ENCODE measurements around the gene PRKG1.

PRKG1 gene

GRCh38 chr10:51141010-51141409, 66.7 kb downstream of the PRKG1 start:
- Histone ChIP-seq H3K4ac (ENCODE audit: low read length) (no peak overlapping the region), H3K79me1 (ENCODE audit: low read depth, low read length) (no peaks in the 10 kb centered on the region), H3K23ac (ENCODE audit: low read depth, low read length, poor library complexity) (no peak overlapping the region), H4K8ac (ENCODE audit: low read depth, low read length) (no peak overlapping the region), H3K14ac (ENCODE audit: low read length) (no peak overlapping the region), H3K4me3 (ENCODE audit: low read length in 2 of 2) (no peak overlapping the region), H2BK120ac (ENCODE audit: low read depth, low read length) (no peak overlapping the region), H2AK5ac (ENCODE audit: low read depth, low read length) (no peak overlapping the region), H3K18ac (ENCODE audit: low read length) (no peak overlapping the region), H2AFZ (ENCODE audit: low read length) (peak overlapping the region; percentile 72), H3K27me3 (ENCODE audit: control insufficient read depth in 3 of 3, insufficient read depth in 3 of 3, low read depth in 1 of 3, low read length in 3 of 3) (no peaks in the 10 kb centered on the region), H2BK15ac (ENCODE audit: low read length) (no peak overlapping the region), H3K4me1 (ENCODE audit: control insufficient read depth in 2 of 2, insufficient read depth in 1 of 2, low read depth in 1 of 2, low read length in 2 of 2) (peaks cover 2 to 5% of the 10 kb centered on the region in 2 donors), H3K9me3 (replicated peaks in 1 of 2; ENCODE audit: control insufficient read depth in 2 of 2, insufficient read depth in 1 of 2, low read depth in 1 of 2, low read length in 2 of 2) (no peaks in the 10 kb centered on the region), H3K36me3 (replicated peaks in 1 of 2; ENCODE audit: control insufficient read depth in 2 of 2, insufficient read depth in 2 of 2, low read length in 2 of 2) (no peaks in the 10 kb centered on the region), H3K27ac (replicated peaks; ENCODE audit: low read length) (no peak overlapping the region), H4K91ac (ENCODE audit: low read depth, low read length, poor library complexity) (no peak overlapping the region), H3K4me2 (ENCODE audit: insufficient read depth, low read length, poor library complexity, severe bottlenecking) (no peak overlapping the region), H3K9ac (ENCODE audit: low read depth, low read length, poor library complexity) (no peak overlapping the region), H2BK12ac (ENCODE audit: low read length) (no peak overlapping the region), H2BK5ac (ENCODE audit: low read length) (no peak overlapping the region)
- DNase-seq (ENCODE audit: low spot score): no peak
- WGBS, 2 donors (ENCODE audit: extremely low coverage in 2 of 2, insufficient read length in 2 of 2, insufficient replicate concordance in 1 of 2): no CpG with 5 or more reads among the region's 2 CpGs

GRCh38 chr10:51144161-51144781, 70.0 kb downstream of the PRKG1 start:
- no peak overlapping the region for H4K8ac ChIP-seq (ENCODE audit: low read depth, low read length)
- no peak overlapping the region for H3K4me3 ChIP-seq (ENCODE audit: low read length in 2 of 2)

GRCh38 chr10:51145375-51145774, 71.1 kb downstream of the PRKG1 start:
- H3K36me3 ChIP-seq (replicated peaks in 1 of 2; ENCODE audit: control insufficient read depth in 2 of 2, insufficient read depth in 2 of 2, low read length in 2 of 2): no peaks in the 10 kb centered on the region
- peaks cover 2 to 5% of the 10 kb centered on the region in 2 donors for H3K4me1 ChIP-seq (ENCODE audit: control insufficient read depth in 2 of 2, insufficient read depth in 1 of 2, low read depth in 1 of 2, low read length in 2 of 2)
- H2AK5ac ChIP-seq (ENCODE audit: low read depth, low read length): no peak overlapping the region
- H3K4ac ChIP-seq (ENCODE audit: low read length): no peak overlapping the region
- H3K79me1 ChIP-seq (ENCODE audit: low read depth, low read length): no peaks in the 10 kb centered on the region
- no peak for DNase-seq (ENCODE audit: low spot score)
- H4K91ac ChIP-seq (ENCODE audit: low read depth, low read length, poor library complexity): no peak overlapping the region
- WGBS, 2 donors (ENCODE audit: extremely low coverage in 2 of 2, insufficient read length in 2 of 2, insufficient replicate concordance in 1 of 2): no CpG with 5 or more reads among the region's 7 CpGs
- no peak overlapping the region for H3K27ac ChIP-seq (replicated peaks; ENCODE audit: low read length)
- no peaks in the 10 kb centered on the region for H3K27me3 ChIP-seq (ENCODE audit: control insufficient read depth in 3 of 3, insufficient read depth in 3 of 3, low read depth in 1 of 3, low read length in 3 of 3)
- no peak overlapping the region for H2BK15ac ChIP-seq (ENCODE audit: low read length)
- no peak overlapping the region for H3K14ac ChIP-seq (ENCODE audit: low read length)
- H3K18ac ChIP-seq (ENCODE audit: low read length): no peak overlapping the region
- H3K9me3 ChIP-seq (replicated peaks in 1 of 2; ENCODE audit: control insufficient read depth in 2 of 2, insufficient read depth in 1 of 2, low read depth in 1 of 2, low read length in 2 of 2): no peaks in the 10 kb centered on the region
- H4K8ac ChIP-seq (ENCODE audit: low read depth, low read length): no peak overlapping the region
- H2BK120ac ChIP-seq (ENCODE audit: low read depth, low read length): no peak overlapping the region
- no peak overlapping the region for H2AFZ ChIP-seq (ENCODE audit: low read length)
- H3K4me3 ChIP-seq (ENCODE audit: low read length in 2 of 2): no peak overlapping the region
- no peak overlapping the region for H2BK12ac ChIP-seq (ENCODE audit: low read length)
- H3K4me2 ChIP-seq (ENCODE audit: insufficient read depth, low read length, poor library complexity, severe bottlenecking): no peak overlapping the region
- H3K9ac ChIP-seq (ENCODE audit: low read depth, low read length, poor library complexity): no peak overlapping the region
- H2BK5ac ChIP-seq (ENCODE audit: low read length): no peak overlapping the region
- no peak overlapping the region for H3K23ac ChIP-seq (ENCODE audit: low read depth, low read length, poor library complexity)

More at GRCh38 chr10:51144161-51144781, 70.0 kb downstream of the PRKG1 start:
- H2BK12ac ChIP-seq (ENCODE audit: low read length): no peak overlapping the region
- no peak overlapping the region for H3K4ac ChIP-seq (ENCODE audit: low read length)
- no peak overlapping the region for H4K91ac ChIP-seq (ENCODE audit: low read depth, low read length, poor library complexity)
- no peaks in the 10 kb centered on the region for H3K79me1 ChIP-seq (ENCODE audit: low read depth, low read length)
- H3K14ac ChIP-seq (ENCODE audit: low read length): no peak overlapping the region
- no peak overlapping the region for H3K4me2 ChIP-seq (ENCODE audit: insufficient read depth, low read length, poor library complexity, severe bottlenecking)
- no CpG with 5 or more reads among the region's 1 CpG for WGBS, 2 donors (ENCODE audit: extremely low coverage in 2 of 2, insufficient read length in 2 of 2, insufficient replicate concordance in 1 of 2)
- H3K9ac ChIP-seq (ENCODE audit: low read depth, low read length, poor library complexity): no peak overlapping the region
- no peak overlapping the region for H3K18ac ChIP-seq (ENCODE audit: low read length)
- H3K4me1 ChIP-seq (ENCODE audit: control insufficient read depth in 2 of 2, insufficient read depth in 1 of 2, low read depth in 1 of 2, low read length in 2 of 2): peaks cover 2 to 5% of the 10 kb centered on the region in 2 donors
- no peak for DNase-seq (ENCODE audit: low spot score)
- no peak overlapping the region for H2AFZ ChIP-seq (ENCODE audit: low read length)
- H3K36me3 ChIP-seq (replicated peaks in 1 of 2; ENCODE audit: control insufficient read depth in 2 of 2, insufficient read depth in 2 of 2, low read length in 2 of 2): no peaks in the 10 kb centered on the region
- H3K23ac ChIP-seq (ENCODE audit: low read depth, low read length, poor library complexity): no peak overlapping the region
- H2AK5ac ChIP-seq (ENCODE audit: low read depth, low read length): no peak overlapping the region
- H2BK120ac ChIP-seq (ENCODE audit: low read depth, low read length): no peak overlapping the region
- H3K9me3 ChIP-seq (replicated peaks in 1 of 2; ENCODE audit: control insufficient read depth in 2 of 2, insufficient read depth in 1 of 2, low read depth in 1 of 2, low read length in 2 of 2): no peaks in the 10 kb centered on the region
- no peak overlapping the region for H2BK5ac ChIP-seq (ENCODE audit: low read length)
- no peaks in the 10 kb centered on the region for H3K27me3 ChIP-seq (ENCODE audit: control insufficient read depth in 3 of 3, insufficient read depth in 3 of 3, low read depth in 1 of 3, low read length in 3 of 3)
- H2BK15ac ChIP-seq (ENCODE audit: low read length): no peak overlapping the region
- no peak overlapping the region for H3K27ac ChIP-seq (replicated peaks; ENCODE audit: low read length)

- no peak overlapping the region for H3K4me3 ChIP-seq (ENCODE audit: low read length in 2 of 2)
- H3K4me2 ChIP-seq (ENCODE audit: insufficient read depth, low read length, poor library complexity, severe bottlenecking): no peak overlapping the region
Measured at GRCh38 chr10:51147644-51148399, 73.5 kb downstream of the PRKG1 start.

More at GRCh38 chr10:51147644-51148399, 73.5 kb downstream of the PRKG1 start:
- no peaks in the 10 kb centered on the region for H3K9me3 ChIP-seq (replicated peaks in 1 of 2; ENCODE audit: control insufficient read depth in 2 of 2, insufficient read depth in 1 of 2, low read depth in 1 of 2, low read length in 2 of 2)
- no peak overlapping the region for H3K4ac ChIP-seq (ENCODE audit: low read length)
- WGBS, 2 donors (ENCODE audit: extremely low coverage in 2 of 2, insufficient read length in 2 of 2, insufficient replicate concordance in 1 of 2): no CpG with 5 or more reads among the region's 2 CpGs
- H4K8ac ChIP-seq (ENCODE audit: low read depth, low read length): no peak overlapping the region
- no peak for DNase-seq (ENCODE audit: low spot score)
- no peak overlapping the region for H3K18ac ChIP-seq (ENCODE audit: low read length)
- no peak overlapping the region for H3K23ac ChIP-seq (ENCODE audit: low read depth, low read length, poor library complexity)
- no peak overlapping the region for H2BK5ac ChIP-seq (ENCODE audit: low read length)
- no peak overlapping the region for H2BK15ac ChIP-seq (ENCODE audit: low read length)
- no peak overlapping the region for H3K14ac ChIP-seq (ENCODE audit: low read length)
- no peaks in the 10 kb centered on the region for H3K79me1 ChIP-seq (ENCODE audit: low read depth, low read length)
- H3K36me3 ChIP-seq (replicated peaks in 1 of 2; ENCODE audit: control insufficient read depth in 2 of 2, insufficient read depth in 2 of 2, low read length in 2 of 2): no peaks in the 10 kb centered on the region
- H2BK12ac ChIP-seq (ENCODE audit: low read length): no peak overlapping the region
- no peak overlapping the region for H2AFZ ChIP-seq (ENCODE audit: low read length)
- H2BK120ac ChIP-seq (ENCODE audit: low read depth, low read length): no peak overlapping the region
- no peak overlapping the region for H3K9ac ChIP-seq (ENCODE audit: low read depth, low read length, poor library complexity)
- H3K27me3 ChIP-seq (ENCODE audit: control insufficient read depth in 3 of 3, insufficient read depth in 3 of 3, low read depth in 1 of 3, low read length in 3 of 3): no peaks in the 10 kb centered on the region
- H3K27ac ChIP-seq (replicated peaks; ENCODE audit: low read length): no peak overlapping the region
- H4K91ac ChIP-seq (ENCODE audit: low read depth, low read length, poor library complexity): no peak overlapping the region
- H3K4me1 ChIP-seq (ENCODE audit: control insufficient read depth in 2 of 2, insufficient read depth in 1 of 2, low read depth in 1 of 2, low read length in 2 of 2): no peaks in the 10 kb centered on the region
- H2AK5ac ChIP-seq (ENCODE audit: low read depth, low read length): no peak overlapping the region
